ENCODE measurements around the gene ST3GAL5.

Gene ST3GAL5

GRCh38 chr2:85892216-85892944 lies 3.6 kb upstream of the ST3GAL5 start:
- no peak for DNase-seq (ENCODE audit: low read depth)
- TF ChIP-seq CTCF (conservative IDR thresholded peaks at IDR 0.05; ENCODE audit: control insufficient read depth, insufficient read depth, low read depth, low read length), result no peak
- no peak overlapping the region for H3K4me3 ChIP-seq (ENCODE audit: control insufficient read depth, low read depth, low read length)

GRCh38 chr2:85890522-85891176 lies 1.9 kb upstream of the ST3GAL5 start:
- H3K4me3 ChIP-seq (ENCODE audit: control insufficient read depth, low read depth, low read length), result no peak overlapping the region
- TF ChIP-seq CTCF (conservative IDR thresholded peaks at IDR 0.05; ENCODE audit: control insufficient read depth, insufficient read depth, low read depth, low read length), result no peak
- no peak for DNase-seq (ENCODE audit: low read depth)

- peak overlapping the region; percentile 69 for H3K4me3 ChIP-seq (ENCODE audit: control insufficient read depth, low read depth, low read length)
- no peak for TF ChIP-seq CTCF (conservative IDR thresholded peaks at IDR 0.05; ENCODE audit: control insufficient read depth, insufficient read depth, low read depth, low read length)
- no peak for DNase-seq (ENCODE audit: low read depth)
These were observed 964 bp upstream of the ST3GAL5 start for GRCh38 chr2:85889627-85890281.

GRCh38 chr2:85888020-85888683 lies 638 bp downstream of the ST3GAL5 start:
- TF ChIP-seq CTCF (conservative IDR thresholded peaks at IDR 0.05; ENCODE audit: control insufficient read depth, insufficient read depth, low read depth, low read length), result no peak
- peak overlapping the region; percentile 69 for H3K4me3 ChIP-seq (ENCODE audit: control insufficient read depth, low read depth, low read length)
- no peak for DNase-seq (ENCODE audit: low read depth)

- DNase-seq (ENCODE audit: low read depth), result peak; percentile 34
- TF ChIP-seq CTCF (conservative IDR thresholded peaks at IDR 0.05; ENCODE audit: control insufficient read depth, insufficient read depth, low read depth, low read length), result peak; percentile 18
- H3K4me3 ChIP-seq (ENCODE audit: control insufficient read depth, low read depth, low read length), result peak overlapping the region; percentile 69
These were observed 1.2 kb downstream of the ST3GAL5 start for GRCh38 chr2:85887566-85888019.

GRCh38 chr2:85886590-85886989 lies 2.2 kb downstream of the ST3GAL5 start:
- H3K4me3 ChIP-seq (ENCODE audit: control insufficient read depth, low read depth, low read length), result no peak overlapping the region
- DNase-seq (ENCODE audit: low read depth), result peak; percentile 98
- no peak for TF ChIP-seq CTCF (conservative IDR thresholded peaks at IDR 0.05; ENCODE audit: control insufficient read depth, insufficient read depth, low read depth, low read length)
